Activated T-cell treated with anti-CD3 and anti-CD28 coated beads, Interleukin-2, amount 50 U/mL, for 4 hours (primary cell): ENCODE data around the gene GLIS1. TPM values are rescaled to one million over a fixed set of nuclear protein-coding genes. Genes with fewer than 3 reads are reported as not detected.

ENCODE experiments used
- ATAC-seq, 2 donors: fragments of 200-7000 bp; cut with Tn5 transposase; one replicate each; pipeline ENCODE4 v1.10.0; 2021
- DNase-seq: peaks from one replicate; pipeline ENCODE4 v3.0.0-alpha.2; 2020
- H3K27me3 Mint-ChIP-seq: one replicate; pipeline ENCODE4 v1.8.0; 2021; ENCODE audit warnings: low read depth, mixed read lengths
- H3K36me3 Mint-ChIP-seq: one replicate; pipeline ENCODE4 v1.8.0; 2022; ENCODE audit warnings: mixed read lengths; ENCODE audit not compliant: insufficient read depth
- H3K4me1 Mint-ChIP-seq: one replicate; pipeline ENCODE4 v1.8.0; 2021; ENCODE audit warnings: low read depth, mixed read lengths
- H3K4me3 Mint-ChIP-seq: one replicate; pipeline ENCODE4 v1.8.0; 2021; ENCODE audit warnings: mild to moderate bottlenecking, moderate library complexity, mixed read lengths
- H3K9me3 Mint-ChIP-seq: one replicate; pipeline ENCODE4 v1.8.0; 2021; ENCODE audit warnings: mixed read lengths
- total RNA-seq, 3 donors: library from RNA; stranded (reverse); gene quantifications; one replicate each; pipeline ENCODE4 v1.2.1, GENCODE V29; 2021

The GLIS1 gene
- total RNA-seq, 3 donors from 2014 or later: not detected

GRCh38 chr1:53620061-53620855 lies 118.7 kb downstream of the GLIS1 start:
- no peaks in the 10 kb centered on the region for H3K36me3 Mint-ChIP-seq
- H3K4me3 Mint-ChIP-seq: no peak overlapping the region
- ATAC-seq (no peak), DNase-seq (no peak)
- no peaks in the 10 kb centered on the region for H3K27me3 Mint-ChIP-seq
- no peaks in the 10 kb centered on the region for H3K4me1 Mint-ChIP-seq
- no peaks in the 10 kb centered on the region for H3K9me3 Mint-ChIP-seq

GRCh38 chr1:53619367-53620060 lies 119.5 kb downstream of the GLIS1 start:
- H3K4me1 Mint-ChIP-seq: no peaks in the 10 kb centered on the region
- no peak for ATAC-seq
- no peaks in the 10 kb centered on the region for H3K27me3 Mint-ChIP-seq
- H3K36me3 Mint-ChIP-seq: no peaks in the 10 kb centered on the region
- H3K4me3 Mint-ChIP-seq: no peak overlapping the region
- H3K9me3 Mint-ChIP-seq: no peaks in the 10 kb centered on the region
- no peak for DNase-seq

- Mint-ChIP-seq H3K4me3 (no peak overlapping the region), H3K27me3 (no peaks in the 10 kb centered on the region), H3K4me1 (no peaks in the 10 kb centered on the region), H3K36me3 (no peaks in the 10 kb centered on the region), H3K9me3 (no peaks in the 10 kb centered on the region)
- DNase-seq: no peak
- ATAC-seq: no peak
These were observed 120.2 kb downstream of the GLIS1 start for GRCh38 chr1:53618500-53619366.

- H3K4me3 Mint-ChIP-seq: no peak overlapping the region
- H3K27me3 Mint-ChIP-seq: no peaks in the 10 kb centered on the region
- no peaks in the 10 kb centered on the region for H3K9me3 Mint-ChIP-seq
- no peak for ATAC-seq
- no peak for DNase-seq
- H3K36me3 Mint-ChIP-seq: no peaks in the 10 kb centered on the region
- no peaks in the 10 kb centered on the region for H3K4me1 Mint-ChIP-seq
These were observed 121.0 kb downstream of the GLIS1 start for GRCh38 chr1:53617851-53618499.

GRCh38 chr1:53617382-53617781 lies 121.6 kb downstream of the GLIS1 start:
- Mint-ChIP-seq H3K9me3 (no peaks in the 10 kb centered on the region), H3K27me3 (peaks cover 3% of the 10 kb centered on the region), H3K36me3 (no peaks in the 10 kb centered on the region), H3K4me1 (no peaks in the 10 kb centered on the region), H3K4me3 (no peak overlapping the region)
- DNase-seq (no peak), ATAC-seq (no peak)

- H3K4me1 Mint-ChIP-seq: no peaks in the 10 kb centered on the region
- peaks cover 3% of the 10 kb centered on the region for H3K27me3 Mint-ChIP-seq
- no peak for DNase-seq
- no peak overlapping the region for H3K4me3 Mint-ChIP-seq
- H3K9me3 Mint-ChIP-seq: no peaks in the 10 kb centered on the region
- H3K36me3 Mint-ChIP-seq: no peaks in the 10 kb centered on the region
- ATAC-seq: no peak
These were observed 122.0 kb downstream of the GLIS1 start for GRCh38 chr1:53616927-53617326.

- Mint-ChIP-seq H3K27me3 (peaks cover 3% of the 10 kb centered on the region), H3K36me3 (no peaks in the 10 kb centered on the region), H3K9me3 (peaks cover under 1% of the 10 kb centered on the region), H3K4me1 (no peaks in the 10 kb centered on the region), H3K4me3 (no peak overlapping the region)
- DNase-seq: no peak
- ATAC-seq: no peak
These were observed 122.5 kb downstream of the GLIS1 start for GRCh38 chr1:53616511-53616910.

- Mint-ChIP-seq H3K4me1 (no peaks in the 10 kb centered on the region), H3K9me3 (peaks cover 12% of the 10 kb centered on the region), H3K36me3 (no peaks in the 10 kb centered on the region), H3K27me3 (peaks cover 3% of the 10 kb centered on the region), H3K4me3 (no peak overlapping the region)
- ATAC-seq (no peak), DNase-seq (no peak)
These were observed 123.9 kb downstream of the GLIS1 start for GRCh38 chr1:53615101-53615500.

GRCh38 chr1:53614231-53615021 lies 124.5 kb downstream of the GLIS1 start:
- no peak for DNase-seq
- Mint-ChIP-seq H3K36me3 (no peaks in the 10 kb centered on the region), H3K9me3 (peaks cover 15% of the 10 kb centered on the region), H3K4me1 (no peaks in the 10 kb centered on the region), H3K4me3 (no peak overlapping the region), H3K27me3 (peaks cover 3% of the 10 kb centered on the region)
- no peak for ATAC-seq

GRCh38 chr1:53608676-53609075 lies 130.3 kb downstream of the GLIS1 start:
- DNase-seq: no peak
- H3K4me1 Mint-ChIP-seq: no peaks in the 10 kb centered on the region

GRCh38 chr1:53608071-53608470 lies 130.9 kb downstream of the GLIS1 start:
- Mint-ChIP-seq H3K27me3 (peaks cover 3% of the 10 kb centered on the region), H3K9me3 (peaks cover 15% of the 10 kb centered on the region)
- no peak for ATAC-seq

More at GRCh38 chr1:53608676-53609075, 130.3 kb downstream of the GLIS1 start:
- no peak for ATAC-seq
- Mint-ChIP-seq H3K4me3 (no peak overlapping the region), H3K27me3 (peaks cover 3% of the 10 kb centered on the region), H3K9me3 (peaks cover 15% of the 10 kb centered on the region), H3K36me3 (no peaks in the 10 kb centered on the region)

GRCh38 chr1:53606651-53607051 lies 132.3 kb downstream of the GLIS1 start:
- Mint-ChIP-seq H3K4me3 (no peak overlapping the region), H3K9me3 (peaks cover 15% of the 10 kb centered on the region), H3K27me3 (no peaks in the 10 kb centered on the region), H3K36me3 (no peaks in the 10 kb centered on the region), H3K4me1 (no peaks in the 10 kb centered on the region)
- no peak for ATAC-seq
- DNase-seq: no peak

More at GRCh38 chr1:53608071-53608470, 130.9 kb downstream of the GLIS1 start:
- no peak for DNase-seq
- Mint-ChIP-seq H3K4me3 (no peak overlapping the region), H3K4me1 (no peaks in the 10 kb centered on the region), H3K36me3 (no peaks in the 10 kb centered on the region)

- no peaks in the 10 kb centered on the region for H3K36me3 Mint-ChIP-seq
- ATAC-seq: no peak
- no peak for DNase-seq
- H3K27me3 Mint-ChIP-seq: no peaks in the 10 kb centered on the region
- peaks cover 12% of the 10 kb centered on the region for H3K9me3 Mint-ChIP-seq
- no peak overlapping the region for H3K4me3 Mint-ChIP-seq
- no peaks in the 10 kb centered on the region for H3K4me1 Mint-ChIP-seq
These were observed 132.8 kb downstream of the GLIS1 start for GRCh38 chr1:53606197-53606596.
